Ureter (tissue), 1 donor: Measurements from ENCODE around the gene BCL2. TPM values are rescaled to one million over a fixed set of nuclear protein-coding genes. Genes with fewer than 3 reads are reported as not detected.
"Not testable (repeated sequence)": the region's sequence is repeated elsewhere in the genome, so short reads cannot be mapped to it uniquely, and the experiment has no call there.

Experiments used
- DNase-seq: peaks from one replicate; pipeline ENCODE4 v3.0.0-alpha.2; 2020; ENCODE audit warnings: low spot score
- total RNA-seq: library from RNA; stranded (reverse); gene quantifications from one replicate; pipeline ENCODE4 v1.2.4, GENCODE V29; 2023
- donor health status: DM: yes; HTN: yes; CAD: no.

Gene BCL2
- total RNA-seq, 1 donor from 2014 or later: 13.3 TPM

DNA sequence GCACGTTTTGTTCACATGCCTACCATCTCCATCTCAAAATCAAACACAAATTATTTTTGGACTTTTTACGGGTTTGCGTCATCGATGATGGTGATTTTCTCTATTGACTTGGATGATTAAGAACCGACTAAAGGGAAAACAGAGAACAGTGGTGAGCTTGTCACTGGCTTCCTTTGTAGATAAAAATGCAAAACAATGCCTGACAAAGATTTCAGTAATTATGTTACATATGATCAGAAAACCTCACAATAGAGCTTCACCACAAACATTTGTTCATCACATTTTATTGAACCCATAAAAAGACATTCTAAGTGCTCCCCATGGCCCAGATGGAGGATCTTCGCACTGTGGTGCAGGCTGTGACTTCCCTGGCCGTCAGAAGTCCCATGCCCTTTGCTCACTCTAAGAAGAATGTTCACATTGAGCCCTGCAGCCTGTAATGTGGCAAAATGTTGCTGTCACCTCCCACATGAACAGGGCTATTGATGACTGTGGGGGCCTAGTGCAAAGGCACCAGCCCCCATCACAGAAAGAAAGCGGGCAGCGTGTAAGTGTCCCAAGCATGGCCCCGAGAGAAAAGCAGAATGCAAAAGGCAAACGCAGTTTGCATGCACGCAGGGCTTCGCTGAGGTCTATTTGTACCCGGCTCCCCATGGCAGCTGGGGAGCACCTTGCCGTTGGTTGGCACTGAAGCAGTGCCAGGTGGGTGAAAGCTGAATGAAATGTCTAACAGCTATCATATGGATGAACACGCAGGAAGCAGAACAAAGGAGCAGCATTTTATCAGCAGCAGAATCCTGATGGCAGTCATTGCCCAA, 60.6 kb downstream of the BCL2 start:
- no peak for DNase-seq

DNA sequence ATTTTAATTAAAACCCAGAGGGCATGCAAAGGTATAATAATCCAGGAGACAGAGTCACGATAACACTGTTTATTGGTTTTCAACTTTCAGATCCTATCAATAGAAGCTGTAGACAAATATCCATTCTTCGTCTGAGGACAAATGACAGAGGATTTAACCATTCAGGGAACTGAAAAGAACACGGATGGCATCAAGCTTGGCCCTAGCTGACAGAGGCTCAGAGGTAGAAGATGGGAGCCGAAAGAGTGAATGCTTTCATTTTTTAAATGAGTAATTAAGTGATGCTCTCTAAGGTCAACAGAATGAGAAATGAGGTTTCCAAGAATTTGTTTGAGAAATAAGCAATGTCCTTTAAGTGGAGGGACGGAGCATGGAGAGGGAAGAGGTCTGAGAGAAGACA, 62.1 kb downstream of the BCL2 start:
- DNase-seq: no peak

DNA sequence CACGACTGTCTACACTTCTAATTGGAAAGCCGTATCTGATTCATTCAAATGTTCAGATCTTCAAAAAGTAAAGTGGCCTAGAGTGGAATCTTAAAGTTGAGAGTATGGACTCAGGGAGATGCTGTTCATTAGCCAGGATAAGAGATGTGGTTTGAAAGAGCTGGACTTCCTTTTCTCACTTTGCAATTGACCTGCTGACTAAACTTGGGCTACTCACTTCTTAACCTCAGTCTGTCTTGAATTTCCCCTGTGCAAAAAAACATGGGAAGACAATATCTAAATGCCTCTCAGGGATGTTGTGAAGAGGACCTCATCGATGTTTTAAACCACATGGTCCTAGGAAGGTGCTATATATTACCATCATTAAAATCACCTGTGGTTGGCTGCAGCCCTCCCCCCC, 64.1 kb downstream of the BCL2 start:
- no peak for DNase-seq

DNA sequence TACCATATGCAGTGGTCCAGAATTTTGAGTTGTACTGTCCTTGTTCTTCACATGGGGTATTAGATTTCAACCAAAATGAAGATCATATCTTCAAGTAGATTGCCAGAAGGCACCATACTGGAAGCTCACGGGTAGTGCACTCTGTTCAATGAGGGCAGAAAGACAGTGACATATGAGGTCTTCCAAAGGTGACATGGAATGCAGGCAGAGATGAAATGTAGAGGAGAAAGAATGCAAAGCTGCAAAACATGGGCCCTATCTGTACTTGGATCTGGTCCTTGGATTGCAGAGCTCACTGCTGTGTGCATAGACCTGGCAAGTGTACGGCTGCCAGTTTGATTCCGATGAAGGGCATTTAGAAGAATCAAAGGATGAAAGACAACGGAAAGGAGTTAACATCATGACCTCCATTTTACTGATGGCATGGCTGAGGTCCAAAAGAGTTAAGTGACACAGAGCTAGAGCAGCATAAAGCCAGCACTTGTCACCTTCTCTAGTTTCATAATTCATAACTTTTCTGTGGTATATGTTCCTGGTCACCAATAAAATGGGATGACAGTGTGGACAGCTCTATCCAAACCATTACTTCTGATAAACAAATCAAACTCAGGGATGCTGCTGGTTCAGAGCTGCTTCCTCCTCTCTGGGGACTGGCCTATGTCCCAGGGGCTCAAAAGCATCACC, 64.7 kb downstream of the BCL2 start:
- DNase-seq: no peak

DNA sequence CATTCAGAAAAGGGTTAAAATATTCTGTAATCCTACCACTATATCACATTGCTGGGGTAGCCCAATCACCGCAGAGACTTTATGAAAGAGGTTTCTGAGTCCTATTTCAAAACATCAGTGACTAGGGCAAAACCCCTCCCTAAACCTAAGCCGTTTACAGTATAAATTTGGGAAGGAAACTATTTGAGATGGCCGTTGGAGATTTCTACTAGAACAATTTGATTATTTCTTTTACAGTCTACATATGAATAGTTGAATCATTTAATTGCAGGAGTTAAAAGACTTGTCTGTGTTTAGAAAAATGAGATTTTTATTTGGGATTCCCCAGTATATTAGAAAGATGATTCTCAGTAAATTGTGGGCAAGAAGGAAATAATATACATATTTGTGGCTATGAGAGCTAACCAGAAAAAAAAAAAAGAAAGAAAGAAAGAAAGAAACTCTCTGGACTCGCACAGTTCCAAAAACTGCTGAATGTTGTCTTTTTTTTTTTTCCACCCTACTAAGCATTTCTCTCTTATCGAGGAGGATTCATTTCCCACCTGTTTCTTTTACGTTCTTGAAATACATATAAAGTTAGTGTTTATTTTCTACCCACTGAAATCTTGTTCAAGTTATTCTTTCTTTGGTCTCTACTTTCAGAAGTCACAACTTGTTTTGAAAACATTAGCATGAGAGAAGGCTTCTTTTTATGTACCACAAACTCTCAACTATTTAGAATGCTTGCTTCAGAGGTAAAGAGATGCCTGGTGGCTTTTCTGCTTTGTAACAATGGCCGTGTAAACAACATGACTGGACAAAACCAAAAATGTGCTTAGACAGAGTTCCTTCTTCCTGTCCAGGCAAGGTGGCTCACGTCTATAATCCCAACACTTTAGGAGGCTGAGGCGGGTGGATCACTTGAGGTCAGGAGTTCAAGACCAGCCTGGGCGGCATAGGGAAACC, 65.9 kb downstream of the BCL2 start:
- DNase-seq: no peak

DNA sequence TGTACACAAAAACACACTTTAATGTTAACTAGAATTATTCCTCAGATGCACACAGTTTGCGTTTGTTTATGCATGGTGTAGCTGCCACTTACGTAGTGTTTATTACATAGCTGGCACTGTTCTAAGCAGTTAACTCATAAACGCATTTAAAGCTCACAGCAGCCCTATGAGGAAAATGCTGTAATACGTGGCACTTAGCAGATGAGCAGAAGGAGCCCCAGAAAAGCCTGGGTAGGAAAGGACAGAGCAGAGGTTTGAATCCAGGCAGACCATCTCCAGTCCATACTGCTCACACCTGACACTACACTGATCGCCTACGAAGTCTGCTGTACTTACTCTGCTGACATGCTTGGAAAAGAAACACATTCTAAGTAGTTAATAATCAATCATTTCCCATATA, 66.6 kb downstream of the BCL2 start:
- no peak for DNase-seq

DNA sequence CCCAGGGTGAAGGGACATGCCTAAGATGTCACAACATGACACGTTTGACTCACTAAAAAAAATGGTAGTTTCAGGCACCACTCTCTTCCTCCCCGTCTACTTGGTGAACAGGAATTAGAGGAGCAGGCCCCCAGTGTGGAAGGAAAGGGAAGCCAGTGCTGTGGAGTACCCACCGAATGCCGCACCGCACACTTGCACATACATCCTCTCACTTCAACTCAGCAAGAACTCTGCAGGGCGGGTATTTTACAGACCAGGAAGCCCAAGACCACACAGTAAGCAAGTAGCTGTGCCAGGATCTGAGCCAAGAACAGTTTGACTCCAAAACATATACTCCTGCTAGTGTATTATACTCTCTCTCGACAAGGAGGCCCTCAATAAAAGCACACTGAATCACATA, 69.8 kb downstream of the BCL2 start:
- DNase-seq: no peak

DNA sequence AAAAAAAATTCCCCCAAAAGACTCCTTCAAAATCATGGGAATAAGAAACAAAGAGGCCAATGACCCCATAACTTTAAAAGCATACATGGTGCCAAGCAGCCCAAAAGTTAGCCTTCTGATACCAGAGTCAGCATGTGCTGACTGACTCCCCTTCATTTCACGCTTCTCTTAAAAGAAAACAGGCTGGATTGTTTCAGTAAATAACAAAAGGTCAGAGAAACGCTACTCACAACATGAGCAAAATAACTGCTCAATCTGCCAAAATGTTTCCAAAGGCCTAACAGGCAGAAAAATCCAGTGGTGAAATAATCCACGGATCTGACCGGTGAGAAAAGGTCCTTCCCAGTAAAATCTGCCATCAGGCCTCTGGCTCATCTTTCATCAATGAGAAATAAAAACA, 71.6 kb downstream of the BCL2 start:
- DNase-seq: no peak

DNA sequence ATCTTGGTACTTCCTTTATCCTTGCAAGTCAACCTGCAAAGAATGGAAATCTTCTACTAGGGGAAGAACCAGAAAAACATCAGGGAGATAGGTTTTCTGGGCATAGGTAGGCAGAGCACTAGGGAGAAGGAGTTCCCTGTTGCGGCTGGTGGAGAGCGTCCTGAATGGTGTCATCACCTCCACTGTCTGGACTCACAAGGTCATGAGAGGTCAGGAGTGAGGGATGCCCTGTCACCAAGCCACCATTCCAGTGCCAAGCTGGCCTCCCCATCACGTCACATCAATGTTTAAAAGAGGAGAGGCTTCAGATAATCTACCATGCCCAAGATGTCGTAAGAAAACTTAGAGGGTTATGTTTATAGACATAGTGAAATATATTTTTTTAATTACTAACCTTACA, 72.1 kb downstream of the BCL2 start:
- DNase-seq: no peak

DNA sequence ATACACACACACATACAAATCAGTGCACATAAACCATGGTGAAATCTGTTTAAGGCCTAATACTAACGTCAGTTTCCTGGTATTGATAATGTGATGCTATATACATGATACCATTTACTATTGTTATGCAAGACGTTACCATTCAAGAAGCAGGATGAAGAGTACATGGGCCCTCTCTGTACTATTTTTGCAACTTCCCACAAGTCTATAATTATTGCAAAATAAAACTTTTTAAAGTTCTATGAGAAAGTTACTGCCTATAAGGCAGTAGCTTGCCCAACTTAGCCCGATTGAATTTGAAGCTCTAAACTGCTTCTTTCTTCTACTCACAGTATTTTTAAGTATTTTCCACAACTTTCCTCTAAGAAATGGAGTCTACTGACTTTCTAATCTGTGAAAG, 74.0 kb downstream of the BCL2 start:
- no peak for DNase-seq

DNA sequence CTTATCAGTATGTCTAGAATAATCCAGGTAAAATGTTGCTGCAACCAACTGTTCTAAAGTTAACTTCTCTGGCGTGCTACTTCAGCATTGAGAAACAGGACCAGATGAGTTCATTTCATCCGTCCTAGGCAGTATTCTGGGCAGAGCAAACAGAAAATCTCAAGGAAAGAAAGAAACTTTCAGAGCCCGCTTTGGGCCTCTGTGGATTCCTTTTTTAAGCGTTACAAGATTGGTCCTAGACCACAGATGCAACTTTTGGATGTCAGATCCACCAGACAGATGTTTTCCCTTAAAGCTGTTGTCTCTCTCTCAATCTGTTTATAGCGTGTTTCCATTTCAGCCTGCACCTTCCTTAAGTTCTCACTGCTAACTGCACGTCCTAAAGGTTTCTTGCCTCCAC, 75.0 kb downstream of the BCL2 start:
- DNase-seq: no peak

DNA sequence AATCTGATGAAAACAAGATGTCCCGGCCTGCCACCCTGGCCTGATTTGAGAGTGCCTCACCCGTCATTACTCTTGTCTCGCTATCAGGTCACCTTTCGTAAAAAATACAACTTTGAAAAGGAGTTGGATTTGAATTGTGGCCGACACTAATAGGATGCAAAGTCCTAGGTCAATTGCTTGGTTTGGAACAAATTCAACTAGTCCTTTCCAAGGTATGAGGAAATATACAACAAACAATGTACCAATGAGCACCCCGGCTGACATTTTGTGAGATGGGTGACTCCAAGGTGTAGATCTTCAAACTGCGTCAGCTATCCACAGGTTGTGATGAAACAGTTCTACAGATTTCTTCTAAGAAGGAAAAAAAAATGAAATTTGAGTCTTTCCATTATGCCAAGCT, 77.8 kb downstream of the BCL2 start:
- no peak for DNase-seq

DNA sequence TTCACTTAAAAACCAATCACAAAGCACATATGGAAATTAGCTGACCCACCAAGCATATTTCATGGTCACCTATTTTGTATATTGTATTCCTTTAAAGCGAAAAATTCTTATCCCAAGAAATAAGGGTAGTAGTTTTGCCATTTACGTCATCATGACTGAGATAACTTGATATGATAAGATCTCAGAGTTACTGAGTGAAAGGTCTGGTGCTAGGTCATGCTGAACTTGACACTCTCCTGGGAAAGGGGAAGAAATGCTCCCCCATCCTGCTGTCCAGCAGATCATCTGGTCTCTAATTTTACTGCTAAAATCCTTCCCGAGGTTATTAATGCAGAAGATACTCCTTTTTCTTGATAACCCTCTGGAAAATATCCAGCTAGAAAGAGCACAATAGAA, 78.3 kb downstream of the BCL2 start:
- DNase-seq: no peak

DNA sequence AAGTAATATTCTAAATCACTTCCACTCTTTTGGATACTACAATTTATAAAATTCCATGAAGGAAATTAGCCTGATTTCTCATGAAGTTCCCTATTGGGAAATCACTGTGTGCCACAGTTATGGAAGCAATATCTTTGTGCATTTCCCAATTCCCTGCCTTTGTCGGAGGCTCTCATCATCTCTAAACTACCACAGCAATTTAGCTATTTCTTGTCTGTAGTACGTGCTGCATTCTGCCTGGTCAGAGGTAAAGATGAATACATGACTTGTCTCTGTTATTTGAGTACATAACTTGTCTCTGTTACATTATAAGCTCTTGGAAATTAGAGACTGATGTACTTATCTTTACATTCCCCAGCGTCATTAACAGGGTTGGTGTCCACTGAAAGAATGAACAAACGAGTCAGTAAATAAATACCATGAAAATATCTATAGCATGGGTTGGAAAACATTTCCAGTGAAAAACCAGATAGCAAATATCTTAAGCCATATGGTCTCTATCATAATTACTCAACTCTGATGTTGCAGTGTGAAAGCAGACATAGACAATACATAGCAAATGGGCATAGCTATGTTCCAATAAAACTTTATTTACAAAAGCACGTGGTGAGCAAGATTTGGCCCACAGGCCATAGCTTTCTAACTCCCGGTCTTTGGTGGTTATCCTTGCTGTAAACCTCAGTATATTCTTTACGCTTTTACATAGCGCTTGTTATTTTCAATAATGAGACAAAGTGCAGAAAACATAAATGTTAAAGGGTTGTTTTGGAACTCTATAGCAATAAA, 78.8 kb downstream of the BCL2 start:
- DNase-seq: no peak

DNA sequence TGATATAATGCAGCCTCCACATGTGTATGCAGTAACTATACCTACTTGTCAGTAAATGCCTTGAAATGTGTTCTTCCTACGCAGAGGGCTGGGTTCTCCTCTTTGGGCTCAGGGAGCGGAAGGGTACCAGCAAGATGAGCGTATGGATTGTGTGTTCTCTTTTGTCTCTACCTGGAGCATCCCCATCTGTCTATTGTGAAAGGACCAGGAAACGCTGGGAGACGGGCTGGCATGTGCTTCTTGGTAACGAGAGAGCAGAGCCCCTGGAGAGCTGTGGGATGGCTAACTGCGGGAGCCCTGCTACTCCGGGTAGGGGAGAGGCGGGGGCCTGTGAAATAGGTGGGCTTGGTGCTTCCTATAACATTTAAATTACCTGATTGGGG, 80.9 kb downstream of the BCL2 start:
- DNase-seq: no peak

DNA sequence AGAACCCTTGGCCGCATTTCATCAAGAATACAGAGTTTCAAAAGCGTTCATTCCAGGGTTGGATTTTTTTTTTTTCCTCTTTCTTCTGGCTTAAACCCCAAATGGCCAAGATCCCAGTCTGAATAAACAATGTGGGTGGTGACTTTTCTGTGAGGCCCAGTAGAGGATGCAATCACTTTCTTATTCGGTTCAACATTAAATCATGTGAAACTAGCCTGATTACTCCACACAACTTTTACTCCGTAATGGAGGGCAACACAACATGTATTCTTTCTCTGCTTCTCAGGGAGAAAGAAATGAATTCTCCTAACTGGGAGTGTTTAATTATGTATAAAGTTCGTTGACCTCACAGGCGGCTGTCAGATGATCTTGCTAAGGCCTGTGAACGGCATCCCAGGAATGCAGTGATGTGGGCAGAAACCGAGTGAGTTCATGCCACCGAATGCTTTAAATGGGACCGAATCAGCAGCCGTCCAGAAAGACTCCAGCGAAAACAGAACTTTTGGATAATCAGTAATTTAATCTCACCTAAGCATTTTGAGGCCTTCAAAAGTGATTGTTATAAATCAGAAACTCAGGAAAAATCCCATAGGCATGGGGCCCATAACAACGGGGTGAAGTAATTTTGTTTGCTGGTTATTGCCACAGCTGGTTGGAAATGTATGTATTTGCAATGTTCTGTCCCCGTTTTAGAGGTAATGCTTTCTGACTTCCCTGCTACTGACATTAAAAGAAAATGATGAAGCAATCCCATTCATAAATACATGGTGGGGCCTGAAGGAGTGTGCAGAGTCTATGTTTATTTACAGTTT, 81.5 kb downstream of the BCL2 start:
- DNase-seq: peak; percentile 66

DNA sequence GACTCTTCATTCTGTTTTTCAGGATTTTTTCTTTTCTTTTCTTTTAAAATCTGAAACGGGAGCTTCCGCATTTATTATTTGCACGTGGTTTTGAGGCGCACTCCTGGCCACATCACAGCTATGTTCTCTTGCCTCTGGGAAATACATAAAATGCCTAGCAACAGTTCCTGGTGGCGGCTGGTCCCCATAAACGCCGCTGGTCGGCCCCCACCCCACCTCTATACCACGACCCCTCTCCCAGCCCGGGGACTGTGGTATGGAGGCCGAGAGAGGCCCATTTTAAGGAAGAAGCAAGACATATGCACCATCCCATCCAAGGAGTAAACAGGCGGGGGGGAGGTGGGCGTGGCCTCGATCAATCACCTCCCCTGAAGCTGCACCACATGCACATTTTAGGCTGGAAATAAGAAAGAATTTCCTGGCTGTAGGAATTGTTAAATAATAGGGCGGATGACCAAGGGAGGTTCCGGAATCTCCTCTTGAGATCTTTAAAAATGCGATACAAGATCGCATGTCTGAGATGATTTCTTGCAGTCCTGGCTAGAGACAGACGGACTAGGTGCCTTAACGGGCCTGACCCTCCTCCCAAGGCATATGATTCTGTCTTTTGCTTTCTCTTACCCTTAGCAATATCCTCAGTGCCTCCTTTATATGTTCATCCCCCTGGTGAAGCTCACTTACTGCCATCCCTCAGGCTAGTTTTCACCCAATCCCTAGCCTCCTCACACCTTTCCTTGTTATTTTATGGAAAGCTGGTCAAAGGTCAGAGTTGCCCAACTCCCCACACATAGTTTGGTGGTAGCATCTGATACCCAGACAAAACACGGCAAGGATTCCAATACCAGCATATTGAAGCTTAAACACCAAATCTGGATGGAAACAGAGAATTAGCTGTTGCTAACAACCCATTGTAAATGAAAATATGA, 82.4 kb downstream of the BCL2 start:
- DNase-seq: no peak

DNA sequence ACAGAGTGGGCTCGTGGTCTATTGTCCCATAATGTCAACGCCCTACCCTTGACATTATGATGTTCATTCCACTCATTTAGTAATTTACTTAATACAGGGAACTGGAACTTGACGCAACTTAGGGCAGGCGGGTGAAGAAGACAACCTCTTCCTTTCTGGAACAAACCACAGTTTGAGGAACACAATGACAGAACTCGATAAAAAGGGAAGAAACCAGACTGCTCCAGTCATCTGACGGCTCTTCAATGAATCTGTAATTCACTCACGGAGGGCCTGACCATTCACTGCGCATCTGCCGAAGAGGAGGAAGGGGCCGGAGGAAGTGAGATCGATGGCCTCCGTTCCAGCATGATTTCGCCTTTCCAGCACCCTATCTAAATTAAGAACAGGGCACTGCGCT, 83.2 kb downstream of the BCL2 start:
- DNase-seq: no peak

DNA sequence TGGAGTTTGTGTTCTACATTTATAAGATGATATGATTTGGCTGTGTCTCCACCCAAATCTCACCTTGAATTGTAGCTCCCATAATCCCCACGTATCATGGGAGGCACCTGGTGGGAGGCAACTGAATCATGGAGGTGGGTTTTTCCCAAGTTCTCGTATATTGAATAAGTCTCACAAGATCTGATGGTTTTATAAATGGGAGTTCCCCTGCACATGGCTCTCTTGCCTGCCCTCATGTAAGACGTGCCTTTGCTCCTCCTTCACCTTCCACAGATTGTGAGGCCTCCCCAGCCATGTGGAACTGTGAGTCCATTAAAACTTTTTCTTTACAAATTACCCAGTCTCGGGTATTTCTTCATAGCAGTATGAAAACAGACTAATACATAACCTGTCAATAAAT, 83.6 kb downstream of the BCL2 start:
- DNase-seq: not testable (repeated sequence)

DNA sequence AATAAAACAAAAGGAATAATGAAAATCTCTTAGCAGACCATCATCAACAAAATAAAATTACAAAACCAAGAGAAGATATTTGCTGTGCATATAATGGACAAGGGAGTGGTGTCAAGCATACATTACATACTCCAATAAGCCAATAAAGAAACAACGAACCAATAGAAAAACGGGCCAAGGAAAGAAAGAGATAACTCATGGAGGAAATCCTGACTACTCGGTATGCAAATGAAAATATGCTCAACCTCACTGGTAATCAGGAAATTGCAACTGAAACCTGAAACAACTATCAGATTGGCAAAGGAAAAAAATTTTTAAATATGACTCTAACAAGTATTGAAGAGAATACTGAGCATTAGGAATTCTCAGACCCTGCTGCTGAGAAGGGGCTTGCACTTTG, 84.7 kb downstream of the BCL2 start:
- no peak for DNase-seq
